Measurements from ENCODE around the gene ONECUT2.

ONECUT2 gene

DNA sequence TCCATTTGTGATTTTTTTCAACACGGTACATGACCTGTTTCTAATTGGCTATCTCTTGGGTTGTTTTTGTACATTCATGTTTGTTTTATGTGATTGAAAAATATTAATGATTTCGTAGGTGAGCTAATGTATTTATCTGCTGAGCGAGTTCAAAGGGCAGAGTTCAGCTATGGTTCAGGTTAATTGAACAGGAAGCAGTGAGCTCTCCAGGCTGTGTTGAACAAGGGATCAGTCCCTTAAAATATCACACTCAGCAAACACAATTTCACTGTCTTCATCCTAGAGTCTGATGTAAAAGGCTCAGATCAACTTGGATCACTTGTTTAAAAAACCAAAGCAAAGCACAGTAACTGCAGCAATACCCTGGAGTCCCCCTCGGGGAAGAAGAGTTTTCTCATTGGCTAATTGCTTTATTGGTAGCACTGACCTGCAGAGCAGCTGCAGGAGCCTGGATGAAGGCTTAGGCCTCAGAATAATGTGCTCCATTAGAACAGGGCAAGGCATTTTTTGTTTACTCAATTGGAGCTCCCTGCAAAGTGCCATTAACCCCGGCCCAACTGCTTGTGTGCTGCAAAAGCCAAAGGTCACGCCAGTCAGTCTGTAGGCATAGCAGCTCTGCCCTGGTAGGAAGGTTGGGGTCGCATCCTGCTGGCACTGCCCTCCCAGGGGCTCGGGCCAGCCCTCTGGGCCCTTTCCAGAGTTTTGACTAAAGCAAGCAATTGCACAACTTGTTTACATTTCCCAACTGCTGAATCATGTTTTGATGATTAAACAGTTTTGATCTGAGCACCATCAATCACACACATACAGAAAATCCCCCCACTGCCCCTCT, 10.5 kb downstream of the ONECUT2 start:
- TF ChIP-seq, protein P1, sequence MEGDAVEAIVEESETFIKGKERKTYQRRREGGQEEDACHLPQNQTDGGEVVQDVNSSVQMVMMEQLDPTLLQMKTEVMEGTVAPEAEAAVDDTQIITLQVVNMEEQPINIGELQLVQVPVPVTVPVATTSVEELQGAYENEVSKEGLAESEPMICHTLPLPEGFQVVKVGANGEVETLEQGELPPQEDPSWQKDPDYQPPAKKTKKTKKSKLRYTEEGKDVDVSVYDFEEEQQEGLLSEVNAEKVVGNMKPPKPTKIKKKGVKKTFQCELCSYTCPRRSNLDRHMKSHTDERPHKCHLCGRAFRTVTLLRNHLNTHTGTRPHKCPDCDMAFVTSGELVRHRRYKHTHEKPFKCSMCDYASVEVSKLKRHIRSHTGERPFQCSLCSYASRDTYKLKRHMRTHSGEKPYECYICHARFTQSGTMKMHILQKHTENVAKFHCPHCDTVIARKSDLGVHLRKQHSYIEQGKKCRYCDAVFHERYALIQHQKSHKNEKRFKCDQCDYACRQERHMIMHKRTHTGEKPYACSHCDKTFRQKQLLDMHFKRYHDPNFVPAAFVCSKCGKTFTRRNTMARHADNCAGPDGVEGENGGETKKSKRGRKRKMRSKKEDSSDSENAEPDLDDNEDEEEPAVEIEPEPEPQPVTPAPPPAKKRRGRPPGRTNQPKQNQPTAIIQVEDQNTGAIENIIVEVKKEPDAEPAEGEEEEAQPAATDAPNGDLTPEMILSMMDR (IDR thresholded peaks at IDR 0.05; ENCODE audit: low read depth, low read length): no peak

DNA sequence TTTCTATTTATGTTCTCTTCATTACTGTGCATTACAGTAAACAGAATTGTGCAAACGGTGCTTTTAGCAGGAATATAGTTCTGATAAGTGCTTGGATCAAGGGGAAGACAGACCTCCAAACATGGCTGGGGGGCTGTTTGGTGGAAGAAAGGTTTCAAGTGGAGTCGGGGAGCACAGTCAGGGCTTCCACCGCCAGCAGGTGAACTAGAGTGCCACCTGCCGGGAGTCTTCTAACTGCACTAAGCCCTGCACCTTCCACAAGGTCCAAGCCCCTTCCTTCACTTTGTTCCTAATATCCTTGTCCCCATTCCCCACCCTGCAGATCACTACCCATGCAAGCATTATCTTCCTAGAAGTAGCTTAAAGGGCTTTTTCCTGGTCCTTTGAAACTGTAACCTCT, 11.1 kb downstream of the ONECUT2 start:
- no peak overlapping the region for H3K4me3 ChIP-seq (replicated peaks in 1 of 2; ENCODE audit: low read depth in 2 of 2, low read length in 2 of 2)
- no peak for DNase-seq (ENCODE audit: low read depth in 2 of 2)
- TF ChIP-seq, protein P1 (IDR thresholded peaks at IDR 0.05; ENCODE audit: low read depth, low read length): peak; percentile 67

More for the DNA sequence above, 10.5 kb downstream of the ONECUT2 start:
- H3K4me3 ChIP-seq (replicated peaks in 1 of 2; ENCODE audit: low read depth in 2 of 2, low read length in 2 of 2): no peak overlapping the region
- no peak for DNase-seq (ENCODE audit: low read depth in 2 of 2)

DNA sequence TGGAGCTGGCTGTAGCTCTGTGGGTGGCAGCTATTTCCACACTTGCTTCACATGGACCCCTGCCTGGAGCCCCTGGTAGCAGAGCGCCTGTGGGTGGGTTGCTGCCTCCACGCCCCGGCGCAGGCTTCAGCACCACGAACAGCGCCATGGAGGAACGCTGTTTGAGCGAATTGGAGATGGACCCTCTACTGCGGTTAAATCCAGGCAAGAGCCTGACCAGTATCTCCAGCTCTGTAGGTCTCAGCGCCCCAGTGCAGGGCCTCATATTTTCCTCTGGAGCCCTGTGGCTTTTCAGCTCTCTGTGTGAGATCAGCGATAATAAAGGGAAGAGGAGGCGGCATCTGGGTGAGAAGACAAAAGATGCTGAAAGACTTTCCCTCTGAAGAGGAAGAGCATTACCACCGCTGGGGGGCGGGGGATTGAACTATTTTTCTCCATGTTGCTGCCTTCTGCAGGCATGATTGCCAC, 12.0 kb downstream of the ONECUT2 start:
- peak; percentile 29 to 32 for DNase-seq (ENCODE audit: low read depth in 2 of 2)
- TF ChIP-seq, protein P1 (IDR thresholded peaks at IDR 0.05; ENCODE audit: low read depth, low read length): no peak
- no peak overlapping the region for H3K4me3 ChIP-seq (replicated peaks in 1 of 2; ENCODE audit: low read depth in 2 of 2, low read length in 2 of 2)

DNA sequence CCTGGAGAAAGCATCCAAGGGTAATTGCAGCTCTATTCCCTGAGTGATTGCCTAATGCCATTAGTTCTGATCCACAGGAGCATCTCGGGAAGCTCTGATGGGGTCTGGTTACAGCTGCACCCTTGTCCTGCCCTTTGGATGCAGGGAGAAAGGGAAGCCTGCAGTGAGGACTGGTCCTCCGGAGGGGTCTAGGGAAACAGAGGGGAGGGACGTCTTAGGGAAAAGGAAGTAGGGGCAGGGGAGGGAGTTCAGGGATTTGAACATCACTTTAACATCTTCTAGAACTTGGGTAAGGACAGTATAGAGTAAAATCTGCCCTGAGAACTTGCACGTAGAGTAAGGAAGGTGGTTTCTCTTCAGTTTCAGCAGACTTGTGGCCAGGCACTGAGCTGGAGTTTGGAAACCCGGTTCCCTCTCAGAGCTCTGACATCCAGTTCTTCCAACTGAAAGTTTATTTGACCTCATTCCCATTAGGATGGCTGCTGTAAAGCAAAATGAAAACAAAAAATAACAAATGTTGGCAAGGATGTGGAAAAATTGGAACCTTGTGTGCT, 20.5 kb downstream of the ONECUT2 start:
- H3K4me3 ChIP-seq (replicated peaks in 1 of 2; ENCODE audit: low read depth in 2 of 2, low read length in 2 of 2): no peak overlapping the region
- DNase-seq (ENCODE audit: low read depth in 2 of 2): no peak
- TF ChIP-seq, protein P1 (IDR thresholded peaks at IDR 0.05; ENCODE audit: low read depth, low read length): no peak

DNA sequence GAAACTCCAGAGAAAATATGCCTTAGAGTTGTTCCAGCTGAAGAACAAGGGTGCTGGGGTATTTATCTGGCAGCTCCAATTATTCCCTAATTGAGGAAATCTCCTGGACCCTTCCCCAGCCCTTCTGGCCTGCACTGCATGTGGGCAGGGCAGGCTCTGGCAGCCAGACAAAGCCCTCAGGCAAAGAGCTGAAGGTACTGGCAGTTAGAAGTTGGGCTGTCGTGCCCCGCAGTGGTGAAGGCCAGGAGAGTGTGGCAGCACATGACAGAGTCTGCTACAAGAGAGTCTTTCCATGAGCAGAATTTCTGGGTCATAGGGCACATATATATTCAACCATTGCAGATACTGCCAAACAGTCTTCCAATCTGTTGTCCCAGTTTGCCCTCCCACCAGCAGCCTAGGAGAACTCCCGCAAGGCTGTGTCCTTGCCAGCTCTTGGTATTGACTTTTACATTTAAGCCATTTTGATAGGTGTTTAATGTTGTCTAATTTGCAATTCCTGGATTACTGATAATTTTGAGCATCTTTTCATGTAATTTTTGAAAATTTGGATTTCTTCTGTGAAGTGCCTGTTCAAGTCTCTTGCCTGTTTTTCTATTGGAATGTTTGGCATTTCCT, 26.6 kb downstream of the ONECUT2 start:
- H3K4me3 ChIP-seq (replicated peaks in 1 of 2; ENCODE audit: low read depth in 2 of 2, low read length in 2 of 2): no peak overlapping the region
- TF ChIP-seq, protein P1 (IDR thresholded peaks at IDR 0.05; ENCODE audit: low read depth, low read length): no peak
- no peak for DNase-seq (ENCODE audit: low read depth in 2 of 2)

DNA sequence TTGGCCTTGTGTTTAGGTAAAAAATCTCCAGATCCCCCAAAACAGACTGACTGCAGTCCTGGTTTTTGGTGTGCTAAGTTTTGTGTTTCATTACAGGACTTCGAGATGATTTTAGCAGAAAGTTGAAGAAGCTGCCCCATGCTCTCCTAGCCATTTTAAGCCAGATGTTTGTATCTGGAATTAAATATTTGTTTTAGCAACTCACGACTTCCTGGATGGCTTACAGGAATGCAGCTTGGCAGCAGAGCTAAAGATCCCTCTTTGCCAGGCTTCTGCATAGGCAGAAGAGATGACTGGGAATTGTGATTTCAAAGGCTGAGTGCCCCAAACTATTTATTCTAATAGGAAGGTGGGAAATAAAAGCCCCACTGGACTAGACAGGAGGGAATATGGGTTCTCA, 31.1 kb downstream of the ONECUT2 start:
- TF ChIP-seq, protein P1 (IDR thresholded peaks at IDR 0.05; ENCODE audit: low read depth, low read length): no peak
- no peak overlapping the region for H3K4me3 ChIP-seq (replicated peaks in 1 of 2; ENCODE audit: low read depth in 2 of 2, low read length in 2 of 2)
- peak in 1 of 2 donors; percentile 4 for DNase-seq (ENCODE audit: low read depth in 2 of 2)
